K562 (cell line): ENCODE results near the gene ZDHHC8. TPM values are rescaled to one million over a fixed set of nuclear protein-coding genes. Genes with fewer than 3 reads are reported as not detected.

Source experiments
- HOMEZ ChIP-seq: fragments of 250-450 bp; sonication (Bioruptor Pico); IDR thresholded peaks from 2 replicates; pipeline ENCODE4 v1.4.0; 2020; ENCODE audit warnings: mild to moderate bottlenecking, moderate library complexity
- LARP7 ChIP-seq: fragments of 450-650 bp; IDR thresholded peaks from 2 replicates; pipeline ENCODE4 v1.6.1; 2016
- MTA2 ChIP-seq: fragments of 450-650 bp; IDR thresholded peaks from 2 replicates; pipeline ENCODE4 v1.6.1; 2016; ENCODE audit warnings: low read depth
- NR1H2 ChIP-seq: sonication (generic); formaldehyde crosslinking; IDR thresholded peaks from 2 replicates; pipeline ENCODE4 v1.4.0; 2020; ENCODE audit warnings: mild to moderate bottlenecking, missing genetic modification reagents
- NR3C1 ChIP-seq: sonication (generic); formaldehyde crosslinking; IDR thresholded peaks from 2 replicates; pipeline ENCODE4 v1.8.1; 2022; ENCODE audit warnings: missing genetic modification reagents
- PHB ChIP-seq: fragments of 250-450 bp; sonication (Bioruptor Pico); IDR thresholded peaks from 2 replicates; pipeline ENCODE4 v1.5.0; 2021
- RAD21 ChIP-seq, 2 experiments: fragments of 250-450 bp in 1 of 2; fragments of 450-650 bp in 1 of 2; sonication (Bioruptor Pico) in 1 of 2; formaldehyde crosslinking in 1 of 2; IDR thresholded peaks in 1 of 2; conservative IDR thresholded peaks in 1 of 2; 2 replicates each; pipeline versions ENCODE4 v1.4.0 to v1.8.0; 2020 to 2022; ENCODE audit warnings: mild to moderate bottlenecking in 2 of 2, moderate library complexity in 1 of 2
- SIN3B ChIP-seq: fragments of 450-650 bp; IDR thresholded peaks from 2 replicates; pipeline ENCODE4 v1.6.1; 2017; ENCODE audit warnings: low read depth, mild to moderate bottlenecking, moderate library complexity
- SRSF7 ChIP-seq: fragments of 200-400 bp; formaldehyde crosslinking; optimal IDR thresholded peaks from 2 replicates; pipeline ENCODE3; 2017; ENCODE audit warnings: mild to moderate bottlenecking, low read depth, low read length
- ZBTB33 ChIP-seq: sonication (generic); formaldehyde crosslinking; IDR thresholded peaks from 2 replicates; pipeline ENCODE4 v1.8.1; 2023; ENCODE audit warnings: mild to moderate bottlenecking, missing genetic modification reagents
- polyA plus RNA-seq, 8 experiments: library from polyadenylated mRNA; depleted of rRNA in 4 of 8; stranded (reverse) in 5 of 8; unstranded in 3 of 8; fragments of >200 nt; fragmentation: Nextera tagmentation in 2 of 8; fragmentation: Illumina TruSeq in 1 of 8; extraction: Ambion mirVana in 2 of 8; extraction: Trizol in 1 of 8; gene quantifications; 2 replicates each; pipeline versions ENCODE4 v1.2.1 to v1.2.3, GENCODE V29; 2011 to 2014; ENCODE audit warnings: inconsistent platforms in 1 of 8, missing spikeins in 1 of 8
- total RNA-seq, 7 experiments: library from RNA; depleted of rRNA in 6 of 7; stranded (reverse); fragments of >200 nt in 6 of 7; fragmentation: Illumina TruSeq in 2 of 7; extraction: Trizol in 2 of 7; gene quantifications; 2 replicates each; pipeline versions ENCODE4 v1.2.1 to v1.2.3, GENCODE V29; 2011 to 2021; ENCODE audit warnings: low replicate concordance in 1 of 7
- TF ChIP-seq, protein P1 (sequence below), 2 experiments: fragments of 450-650 bp in 1 of 2; sonication (generic) in 1 of 2; formaldehyde crosslinking in 1 of 2; IDR thresholded peaks; 2 replicates each; pipeline versions ENCODE4 v1.7.1 to v1.9.0; 2016 to 2022; ENCODE audit warnings: inconsistent platforms in 1 of 2, mild to moderate bottlenecking in 1 of 2, missing genetic modification reagents in 1 of 2
- TF ChIP-seq, protein P2 (sequence below): fragments of 450-650 bp; conservative IDR thresholded peaks from 2 replicates; pipeline ENCODE4 v1.6.1; 2016; ENCODE audit warnings: missing genetic modification characterization, low read depth, mild to moderate bottlenecking, missing compliant biosample characterization, moderate library complexity

The ZDHHC8 gene
- total and polyA plus RNA-seq, 9 of the 15 experiments (the other 6 are each of a cell fraction or from before 2014, with no cell fraction given), result 0.04 to 109 (median 16.4) TPM

DNA sequence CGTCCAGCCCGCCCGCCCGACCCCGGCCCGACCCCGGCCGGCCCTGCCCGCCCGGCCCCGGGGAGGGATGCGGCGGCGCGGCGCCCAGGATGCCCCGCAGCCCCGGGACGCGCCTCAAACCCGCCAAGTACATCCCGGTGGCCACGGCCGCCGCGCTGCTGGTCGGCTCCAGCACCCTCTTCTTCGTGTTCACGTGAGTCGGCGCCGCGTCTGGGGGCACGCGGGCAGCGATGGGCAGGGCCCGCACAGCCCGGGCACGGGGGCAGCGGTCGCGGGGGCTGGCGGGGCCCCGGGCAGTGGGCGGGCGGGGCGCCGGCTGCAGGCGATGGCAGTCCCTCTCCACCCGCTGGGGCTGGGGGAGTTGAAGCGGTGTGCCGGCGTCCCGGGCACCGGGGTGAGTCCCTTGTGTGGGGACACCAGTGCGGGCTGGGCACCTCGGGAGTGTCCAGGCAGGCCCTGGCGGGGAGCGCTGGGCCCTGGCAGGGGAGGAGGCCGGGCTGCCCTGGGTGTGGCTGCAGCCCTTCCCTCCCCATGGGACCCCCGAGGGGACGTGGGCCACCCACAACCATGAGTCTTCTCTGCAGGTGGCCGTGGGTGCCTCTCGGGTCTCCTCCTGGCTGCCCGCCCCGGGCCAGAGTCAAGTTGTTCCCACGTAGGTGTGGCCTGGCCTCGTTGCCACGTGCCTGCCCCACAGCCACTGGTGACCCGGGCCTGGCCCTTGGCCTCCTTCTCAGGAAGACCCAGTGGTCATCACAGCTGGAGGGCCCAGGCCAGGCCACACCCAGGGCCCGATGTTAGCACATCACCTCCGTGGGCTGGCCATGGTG is 468 bp downstream of the ZDHHC8 start (continued):
- no peak for TF ChIP-seq ZBTB33 (CRISPR knock-in tag)
- peak; percentile 72; the same call in 1 of the 2 replicates for TF ChIP-seq PHB
- no peak; the same call in 1 of the 2 replicates for TF ChIP-seq HOMEZ
- TF ChIP-seq LARP7, result no peak
- no peak for TF ChIP-seq NR1H2
- TF ChIP-seq NR3C1, result no peak
- TF ChIP-seq, protein P1, sequence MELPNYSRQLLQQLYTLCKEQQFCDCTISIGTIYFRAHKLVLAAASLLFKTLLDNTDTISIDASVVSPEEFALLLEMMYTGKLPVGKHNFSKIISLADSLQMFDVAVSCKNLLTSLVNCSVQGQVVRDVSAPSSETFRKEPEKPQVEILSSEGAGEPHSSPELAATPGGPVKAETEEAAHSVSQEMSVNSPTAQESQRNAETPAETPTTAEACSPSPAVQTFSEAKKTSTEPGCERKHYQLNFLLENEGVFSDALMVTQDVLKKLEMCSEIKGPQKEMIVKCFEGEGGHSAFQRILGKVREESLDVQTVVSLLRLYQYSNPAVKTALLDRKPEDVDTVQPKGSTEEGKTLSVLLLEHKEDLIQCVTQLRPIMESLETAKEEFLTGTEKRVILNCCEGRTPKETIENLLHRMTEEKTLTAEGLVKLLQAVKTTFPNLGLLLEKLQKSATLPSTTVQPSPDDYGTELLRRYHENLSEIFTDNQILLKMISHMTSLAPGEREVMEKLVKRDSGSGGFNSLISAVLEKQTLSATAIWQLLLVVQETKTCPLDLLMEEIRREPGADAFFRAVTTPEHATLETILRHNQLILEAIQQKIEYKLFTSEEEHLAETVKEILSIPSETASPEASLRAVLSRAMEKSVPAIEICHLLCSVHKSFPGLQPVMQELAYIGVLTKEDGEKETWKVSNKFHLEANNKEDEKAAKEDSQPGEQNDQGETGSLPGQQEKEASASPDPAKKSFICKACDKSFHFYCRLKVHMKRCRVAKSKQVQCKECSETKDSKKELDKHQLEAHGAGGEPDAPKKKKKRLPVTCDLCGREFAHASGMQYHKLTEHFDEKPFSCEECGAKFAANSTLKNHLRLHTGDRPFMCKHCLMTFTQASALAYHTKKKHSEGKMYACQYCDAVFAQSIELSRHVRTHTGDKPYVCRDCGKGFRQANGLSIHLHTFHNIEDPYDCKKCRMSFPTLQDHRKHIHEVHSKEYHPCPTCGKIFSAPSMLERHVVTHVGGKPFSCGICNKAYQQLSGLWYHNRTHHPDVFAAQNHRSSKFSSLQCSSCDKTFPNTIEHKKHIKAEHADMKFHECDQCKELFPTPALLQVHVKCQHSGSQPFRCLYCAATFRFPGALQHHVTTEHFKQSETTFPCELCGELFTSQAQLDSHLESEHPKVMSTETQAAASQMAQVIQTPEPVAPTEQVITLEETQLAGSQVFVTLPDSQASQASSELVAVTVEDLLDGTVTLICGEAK (IDR thresholded peaks at IDR 0.05), result 0 out of 2 replicates have a peak, but pooled peaks have one; percentile 47
- TF ChIP-seq, protein P1 (CRISPR knock-in tag; IDR thresholded peaks at IDR 0.05), result no peak
- TF ChIP-seq MTA2, result no peak
- no peak for TF ChIP-seq RAD21 (CRISPR knock-in tag; conservative IDR thresholded peaks at IDR 0.05 in 1 of 2, IDR thresholded peaks at IDR 0.05 in 1 of 2)
- TF ChIP-seq SIN3B, result 0 out of 2 replicates have a peak, but pooled peaks have one; percentile 47
- no peak for TF ChIP-seq SRSF7
- TF ChIP-seq, protein P2, sequence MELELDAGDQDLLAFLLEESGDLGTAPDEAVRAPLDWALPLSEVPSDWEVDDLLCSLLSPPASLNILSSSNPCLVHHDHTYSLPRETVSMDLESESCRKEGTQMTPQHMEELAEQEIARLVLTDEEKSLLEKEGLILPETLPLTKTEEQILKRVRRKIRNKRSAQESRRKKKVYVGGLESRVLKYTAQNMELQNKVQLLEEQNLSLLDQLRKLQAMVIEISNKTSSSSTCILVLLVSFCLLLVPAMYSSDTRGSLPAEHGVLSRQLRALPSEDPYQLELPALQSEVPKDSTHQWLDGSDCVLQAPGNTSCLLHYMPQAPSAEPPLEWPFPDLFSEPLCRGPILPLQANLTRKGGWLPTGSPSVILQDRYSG (tag), result no peak; the same call in 1 of the 2 replicates
